GM12892 (cell line): ENCODE results near the gene OBSCN.

ENCODE experiments used
- DNase-seq: peaks from one replicate; pipeline ENCODE4 v3.0.0; 2011; ENCODE audit not compliant: insufficient read length
- FAIRE-seq: peaks from 2 replicates; lab custom pipeline; 2011; peaks lifted over from hg19 to GRCh38; lab: Jason Lieb, UNC
- POLR2A ChIP-seq: IDR thresholded peaks from 2 replicates; pipeline ENCODE4 v1.6.1; 2011; ENCODE audit warnings: low read depth, low read length, control low read depth
- POLR2AphosphoS5 ChIP-seq: IDR thresholded peaks from 2 replicates; pipeline ENCODE4 v1.6.1; 2011; ENCODE audit warnings: low read depth, low read length, control low read depth
- TAF1 ChIP-seq: IDR thresholded peaks from 2 replicates; pipeline ENCODE4 v1.6.1; 2011; ENCODE audit warnings: low read depth, mild to moderate bottlenecking, control low read depth, low read length, borderline replicate concordance

Gene OBSCN

DNA sequence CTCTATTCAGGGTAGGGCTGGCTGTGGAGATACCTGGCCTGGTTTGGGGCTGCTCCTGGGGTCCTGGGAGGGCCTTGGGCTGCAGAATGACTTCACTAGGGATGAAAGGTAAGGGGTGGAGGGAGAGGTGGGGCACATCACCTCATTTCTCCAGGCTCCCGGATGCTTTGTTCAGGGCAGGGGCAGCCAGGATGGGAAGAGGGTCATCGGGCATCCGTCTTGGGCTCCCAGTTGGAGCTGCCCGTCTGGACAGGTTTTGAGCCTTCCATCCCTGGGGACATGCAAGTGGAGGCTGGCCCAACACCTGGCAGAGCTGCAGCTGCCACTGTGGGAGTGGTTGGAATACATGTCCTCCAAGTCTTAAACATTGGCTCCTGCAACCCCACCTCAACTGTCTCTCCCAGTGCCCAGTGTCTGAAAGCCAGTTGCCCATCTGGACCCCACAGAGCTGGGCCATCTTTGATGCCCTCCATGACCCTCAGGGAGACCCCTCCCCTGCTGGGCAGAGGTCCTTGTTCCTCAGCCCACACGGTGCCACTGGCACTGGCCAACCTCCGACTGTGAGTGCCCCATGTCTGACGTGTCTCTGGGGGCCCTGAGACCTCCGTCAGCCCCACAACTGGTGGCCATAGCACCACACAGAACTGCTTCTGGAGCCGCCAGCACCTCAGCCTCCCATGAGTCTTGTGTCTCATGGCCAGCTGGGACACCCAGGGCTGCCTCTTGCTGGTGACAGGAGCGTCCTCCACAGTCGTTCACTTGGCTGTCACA is 145.9 kb downstream of the OBSCN start:
- no peak for FAIRE-seq
- DNase-seq, result no peak
- TF ChIP-seq POLR2A (no peak), POLR2AphosphoS5 (no peak), TAF1 (no peak)

DNA sequence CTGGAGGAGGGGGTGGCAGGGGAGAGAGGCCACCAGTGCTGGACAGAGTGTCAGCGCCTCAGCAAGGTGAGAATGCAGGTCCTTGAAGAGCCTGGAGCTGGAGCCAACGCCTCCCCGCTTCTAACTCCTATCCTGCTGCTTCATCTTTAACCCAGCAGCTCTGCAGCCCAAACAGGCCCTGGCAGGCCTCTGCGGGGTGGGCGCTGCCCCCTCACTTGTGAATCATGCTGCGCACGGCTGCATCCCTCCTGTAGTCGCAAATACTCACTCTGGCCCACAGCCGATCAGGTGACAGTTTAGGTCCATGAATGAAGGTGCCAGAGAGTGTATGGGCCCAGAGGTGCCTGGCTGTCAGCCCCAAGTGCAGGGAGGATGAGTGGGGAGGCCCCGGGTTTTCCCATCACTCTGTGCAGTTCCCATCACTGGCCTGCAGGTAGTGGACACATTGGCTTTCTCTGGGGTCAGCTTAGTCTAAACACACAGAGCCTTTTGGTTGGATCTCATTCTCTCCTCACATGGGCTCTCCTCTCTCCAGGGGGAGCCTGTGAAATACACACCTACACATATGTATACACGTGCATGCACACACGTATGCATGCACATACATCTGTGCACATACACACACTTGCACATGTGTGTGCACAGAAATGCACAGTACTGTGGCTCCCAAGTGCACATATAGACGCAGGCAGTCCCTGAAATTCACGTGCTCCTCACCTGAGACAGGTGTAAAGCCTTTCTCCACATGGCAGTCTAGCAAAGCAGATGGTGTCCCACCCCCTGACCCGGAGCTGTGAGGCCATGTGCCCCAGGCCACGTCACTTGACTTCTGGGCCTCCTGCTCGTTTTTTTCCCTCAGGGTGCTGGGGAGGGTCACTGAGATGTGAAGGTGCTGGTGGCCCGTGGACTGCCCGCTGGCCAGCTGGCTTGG is 146.8 kb downstream of the OBSCN start:
- TF ChIP-seq POLR2A, result no peak
- TF ChIP-seq TAF1, result no peak
- no peak for TF ChIP-seq POLR2AphosphoS5
- DNase-seq (no peak), FAIRE-seq (no peak)

DNA sequence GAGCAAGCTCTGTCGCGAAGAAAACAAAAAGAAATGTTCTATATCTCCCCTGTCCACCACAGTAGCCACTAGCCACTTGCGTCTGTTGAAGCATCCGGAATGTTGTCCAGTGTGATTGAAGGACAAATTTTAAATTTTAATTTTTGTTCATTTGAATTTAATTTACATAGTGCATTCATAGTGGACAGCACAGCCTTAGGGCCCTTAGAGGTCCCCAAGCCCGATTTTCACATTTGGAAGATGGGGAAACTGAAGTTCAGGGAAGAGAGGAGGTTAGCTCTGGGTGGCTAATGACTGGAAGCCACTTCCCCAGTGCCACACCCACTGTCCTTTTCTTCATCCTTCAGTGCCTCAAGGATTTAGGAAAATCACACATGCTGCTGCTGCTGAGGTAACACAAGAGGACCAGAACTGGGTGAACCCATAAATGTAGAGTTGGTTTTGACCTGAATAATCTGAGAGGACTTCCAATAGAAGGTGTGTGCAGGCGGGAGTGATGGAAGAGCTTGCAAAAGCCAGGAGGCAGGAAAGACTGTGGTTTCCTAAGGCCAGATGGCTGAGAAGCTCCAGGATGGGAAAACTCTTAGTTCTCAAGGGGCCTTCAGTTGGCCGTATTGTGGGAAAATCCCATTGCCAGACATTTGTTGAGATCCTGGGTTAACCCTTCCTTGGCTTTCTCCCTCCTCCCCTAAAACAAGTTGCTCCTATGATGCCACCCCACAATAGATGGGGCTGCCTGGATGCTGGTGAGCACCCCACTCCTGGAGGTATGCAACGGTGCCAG is 149.2 kb downstream of the OBSCN start:
- FAIRE-seq, result no peak
- no peak for TF ChIP-seq POLR2AphosphoS5
- DNase-seq, result no peak

DNA sequence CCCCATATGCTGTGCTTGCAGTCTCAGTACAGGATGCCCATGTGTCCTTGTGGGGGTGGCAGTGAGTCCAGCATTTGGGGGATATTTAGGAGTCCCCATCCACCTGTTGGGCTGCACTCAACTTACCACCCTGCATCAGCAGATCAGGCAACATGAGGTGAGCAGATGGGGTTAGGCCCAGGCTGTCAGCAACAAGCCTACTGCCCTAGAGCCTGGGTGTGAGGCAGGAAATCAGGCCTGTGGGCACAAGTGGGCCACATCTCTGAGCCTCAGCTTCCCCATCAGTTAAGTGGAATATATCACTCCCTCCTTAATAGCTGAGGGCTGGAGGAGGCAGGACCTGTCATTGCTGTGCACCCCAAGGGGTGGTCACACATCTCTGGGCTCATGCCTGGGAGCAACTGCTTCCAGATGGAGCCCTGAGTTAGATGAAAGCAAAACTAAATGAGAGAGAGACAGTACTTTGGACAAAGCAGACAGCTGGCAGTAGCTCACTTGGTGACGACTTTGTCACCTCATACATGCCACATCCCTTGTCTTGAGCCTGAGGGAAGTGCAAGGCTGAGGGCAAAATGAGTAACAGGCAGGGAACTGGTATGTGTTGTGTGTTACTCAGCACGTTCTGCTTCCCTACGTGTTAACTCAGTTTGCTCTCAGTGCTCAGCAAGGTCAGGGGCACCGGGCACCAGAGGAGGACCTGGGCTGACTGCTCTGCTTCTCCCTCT is 150.4 kb downstream of the OBSCN start:
- no peak for FAIRE-seq
- DNase-seq, result no peak
- TF ChIP-seq POLR2A (no peak), TAF1 (no peak), POLR2AphosphoS5 (no peak)

DNA sequence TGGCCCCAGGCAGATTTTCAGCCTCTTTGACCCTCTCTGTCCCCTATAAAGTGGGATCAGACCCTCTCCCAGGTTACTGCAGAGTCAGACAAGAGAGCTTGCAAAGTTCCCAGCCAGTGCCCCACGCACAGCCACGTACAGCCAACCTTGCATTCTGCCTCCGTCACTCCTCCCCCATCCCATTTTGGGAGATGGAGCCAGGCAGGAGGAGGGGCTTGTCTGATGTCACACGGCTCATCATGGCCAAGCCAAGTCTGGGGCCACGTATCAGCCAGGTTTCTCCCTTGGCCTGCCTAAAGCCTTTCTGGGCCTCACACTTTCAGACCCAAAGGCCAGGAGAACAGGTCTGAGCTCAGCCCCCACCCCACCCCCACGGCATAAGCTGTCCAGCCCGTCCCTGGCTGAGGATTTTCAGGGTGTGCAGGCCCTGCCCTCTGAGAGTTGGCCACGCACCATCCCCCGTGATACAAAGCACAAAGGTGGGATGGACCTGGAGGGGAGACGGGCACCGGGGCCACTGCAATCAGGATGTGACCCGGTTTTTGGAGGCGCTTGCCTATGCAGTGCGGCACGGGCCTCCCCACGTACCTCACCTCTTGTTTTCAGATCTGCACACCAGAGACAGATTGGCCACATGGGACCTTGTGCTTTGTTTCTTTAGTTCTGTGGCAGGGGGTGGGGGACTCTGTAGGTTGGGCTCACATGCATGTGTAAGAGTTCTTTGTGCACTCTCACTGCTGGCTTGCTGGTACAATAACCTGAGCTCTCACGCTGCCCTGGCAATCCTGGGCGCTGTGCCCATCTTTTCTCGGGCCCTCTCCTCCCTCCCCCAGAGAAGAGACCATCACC is 151.1 kb downstream of the OBSCN start:
- TF ChIP-seq POLR2A (no peak), TAF1 (no peak), POLR2AphosphoS5 (no peak)
- no peak for DNase-seq
- FAIRE-seq, result no peak

DNA sequence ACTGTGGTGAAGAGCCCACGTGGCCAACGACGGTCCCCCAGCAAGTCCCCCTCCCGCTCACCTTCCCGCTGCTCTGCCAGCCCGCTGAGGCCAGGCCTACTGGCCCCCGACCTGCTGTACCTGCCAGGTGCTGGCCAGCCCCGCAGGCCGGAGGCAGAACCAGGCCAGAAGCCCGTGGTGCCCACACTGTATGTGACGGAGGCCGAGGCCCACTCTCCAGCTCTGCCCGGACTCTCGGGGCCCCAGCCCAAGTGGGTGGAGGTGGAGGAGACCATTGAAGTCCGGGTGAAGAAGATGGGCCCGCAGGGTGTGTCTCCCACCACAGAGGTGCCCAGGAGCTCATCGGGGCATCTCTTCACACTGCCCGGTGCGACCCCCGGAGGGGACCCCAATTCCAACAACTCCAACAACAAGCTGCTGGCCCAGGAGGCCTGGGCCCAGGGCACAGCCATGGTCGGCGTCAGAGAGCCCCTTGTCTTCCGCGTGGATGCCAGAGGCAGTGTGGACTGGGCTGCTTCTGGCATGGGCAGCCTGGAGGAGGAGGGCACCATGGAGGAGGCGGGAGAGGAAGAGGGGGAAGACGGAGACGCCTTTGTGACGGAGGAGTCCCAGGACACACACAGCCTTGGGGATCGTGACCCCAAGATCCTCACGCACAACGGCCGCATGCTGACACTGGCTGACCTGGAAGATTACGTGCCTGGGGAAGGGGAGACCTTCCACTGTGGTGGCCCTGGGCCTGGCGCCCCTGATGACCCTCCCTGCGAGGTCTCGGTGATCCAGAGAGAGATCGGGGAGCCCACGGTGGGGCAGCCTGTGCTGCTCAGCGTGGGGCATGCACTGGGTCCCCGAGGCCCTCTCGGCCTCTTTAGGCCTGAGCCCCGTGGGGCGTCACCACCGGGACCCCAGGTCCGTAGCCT is 152.0 kb downstream of the OBSCN start:
- TF ChIP-seq POLR2A (no peak), TAF1 (no peak), POLR2AphosphoS5 (no peak)
- FAIRE-seq, result no peak

DNA sequence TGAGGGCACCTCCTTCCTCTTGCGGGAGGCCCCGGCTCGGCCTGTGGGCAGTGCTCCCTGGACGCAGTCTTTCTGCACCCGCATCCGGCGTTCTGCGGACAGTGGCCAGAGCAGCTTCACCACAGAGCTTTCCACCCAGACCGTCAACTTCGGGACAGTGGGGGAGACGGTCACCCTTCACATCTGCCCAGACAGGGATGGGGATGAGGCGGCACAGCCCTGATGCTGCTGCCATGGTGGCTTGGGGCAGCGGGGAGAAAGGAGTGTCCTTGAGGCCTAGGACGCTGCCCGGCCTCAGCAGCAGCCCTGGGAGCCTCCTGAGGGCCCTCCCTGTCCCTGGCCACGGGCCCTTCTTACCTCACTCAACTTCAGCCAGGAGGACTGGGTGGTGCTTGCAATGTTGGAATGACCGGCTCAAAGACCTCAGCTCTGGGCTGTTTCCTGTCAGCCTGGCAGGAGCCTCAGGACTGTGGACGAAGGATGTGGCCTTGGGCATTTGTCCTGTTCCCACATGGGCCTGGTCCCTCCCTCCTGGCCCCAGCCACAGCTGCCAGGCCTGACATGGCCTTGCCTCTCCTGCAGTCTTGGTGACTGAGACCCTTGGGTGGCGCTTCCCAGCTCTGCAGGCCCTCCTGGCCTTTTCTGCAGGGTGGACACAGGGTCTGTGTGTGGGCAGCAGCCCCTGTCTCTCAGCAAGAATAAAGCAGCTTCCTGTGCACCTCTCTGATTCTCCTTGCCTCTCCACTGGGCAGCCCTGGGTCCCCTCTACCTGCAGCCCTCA is 152.9 kb downstream of the OBSCN start:
- TF ChIP-seq TAF1, result no peak
- TF ChIP-seq POLR2A, result no peak
- TF ChIP-seq POLR2AphosphoS5, result no peak
- no peak for FAIRE-seq
- DNase-seq, result no peak

More for the DNA sequence above, 152.0 kb downstream of the OBSCN start:
- no peak for DNase-seq

DNA sequence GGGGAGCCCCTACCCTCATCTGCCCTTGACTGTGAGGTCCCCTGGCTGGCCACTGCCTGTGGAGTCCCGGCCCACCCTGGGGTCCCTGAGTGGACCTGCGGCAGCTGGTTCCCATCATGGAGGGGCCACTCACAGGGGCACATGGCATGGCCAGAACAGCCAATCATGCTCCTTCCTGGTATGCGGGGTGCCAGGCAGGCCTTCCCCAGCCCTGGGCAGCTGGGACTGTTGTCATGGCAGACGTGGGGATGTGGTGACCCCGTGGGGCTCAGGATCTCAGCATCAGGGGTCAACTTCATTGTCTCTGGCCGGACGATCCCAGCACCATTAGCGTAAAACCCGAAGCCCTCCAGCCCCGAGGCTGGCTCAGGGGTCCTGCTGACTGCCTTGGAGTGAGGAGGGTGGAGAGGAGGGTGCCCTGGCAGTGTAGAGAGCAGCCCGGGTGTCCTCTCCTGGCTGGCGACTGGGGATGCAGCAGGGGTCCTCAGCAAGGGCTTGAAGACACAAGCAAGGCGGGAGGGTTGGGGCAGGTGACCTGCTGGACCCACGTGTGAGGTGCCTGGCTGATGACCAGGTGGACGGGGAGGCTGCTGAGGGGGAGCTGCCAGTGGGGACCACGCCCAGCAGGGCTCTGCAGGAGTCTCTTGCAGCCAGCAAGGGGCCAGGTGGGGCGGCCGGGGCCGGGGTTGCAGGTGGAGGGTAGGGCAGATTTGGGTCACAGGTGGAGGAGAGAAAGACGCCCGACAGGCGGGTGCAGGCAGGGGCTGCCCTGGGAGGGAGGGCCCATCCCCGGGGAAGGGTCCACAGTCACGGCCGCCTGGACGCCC is 153.7 kb downstream of the OBSCN start:
- no peak for FAIRE-seq
- no peak for TF ChIP-seq TAF1
- no peak for TF ChIP-seq POLR2AphosphoS5
- TF ChIP-seq POLR2A, result no peak
- DNase-seq, result no peak
